Lower leg skin (tissue), 3 donors: ENCODE measurements around the gene RNF224.

Experiments
- POLR2A ChIP-seq, 2 donors: fragments of 450-650 bp; IDR thresholded peaks; one replicate each; pipeline ENCODE4 v1.6.1; 2016 to 2017; ENCODE audit warnings: antibody characterized with exemption in 2 of 2, mild to moderate bottlenecking in 1 of 2, moderate library complexity in 1 of 2
- TF ChIP-seq, protein P1 (sequence below), 3 donors: fragments of 450-650 bp; IDR thresholded peaks; one replicate each; pipeline ENCODE4 v1.5.1; 2016; ENCODE audit warnings: antibody characterized with exemption in 3 of 3, mild to moderate bottlenecking in 3 of 3, moderate library complexity in 2 of 3

DNA sequence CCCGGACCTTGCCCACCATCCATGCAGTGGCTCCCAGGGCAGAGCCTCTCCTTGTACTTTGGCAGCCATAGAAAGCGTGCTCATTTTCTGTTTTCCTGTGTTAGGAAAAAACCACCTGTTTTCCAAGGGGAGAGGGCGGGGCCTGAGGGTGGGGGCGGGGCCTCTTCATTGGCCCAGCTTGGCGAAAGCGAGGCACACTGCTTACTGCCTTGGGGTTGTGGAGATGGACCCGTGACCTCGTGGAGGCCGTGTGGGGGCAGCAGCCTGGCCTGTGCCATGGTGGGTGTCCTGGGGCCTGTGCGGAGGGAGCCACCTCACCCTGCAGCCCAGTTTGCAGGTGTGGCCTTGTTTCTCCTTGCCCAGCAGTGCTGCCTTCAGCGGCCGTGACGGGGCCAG is 45.8 kb downstream of the RNF224 start:
- TF ChIP-seq, protein P1, sequence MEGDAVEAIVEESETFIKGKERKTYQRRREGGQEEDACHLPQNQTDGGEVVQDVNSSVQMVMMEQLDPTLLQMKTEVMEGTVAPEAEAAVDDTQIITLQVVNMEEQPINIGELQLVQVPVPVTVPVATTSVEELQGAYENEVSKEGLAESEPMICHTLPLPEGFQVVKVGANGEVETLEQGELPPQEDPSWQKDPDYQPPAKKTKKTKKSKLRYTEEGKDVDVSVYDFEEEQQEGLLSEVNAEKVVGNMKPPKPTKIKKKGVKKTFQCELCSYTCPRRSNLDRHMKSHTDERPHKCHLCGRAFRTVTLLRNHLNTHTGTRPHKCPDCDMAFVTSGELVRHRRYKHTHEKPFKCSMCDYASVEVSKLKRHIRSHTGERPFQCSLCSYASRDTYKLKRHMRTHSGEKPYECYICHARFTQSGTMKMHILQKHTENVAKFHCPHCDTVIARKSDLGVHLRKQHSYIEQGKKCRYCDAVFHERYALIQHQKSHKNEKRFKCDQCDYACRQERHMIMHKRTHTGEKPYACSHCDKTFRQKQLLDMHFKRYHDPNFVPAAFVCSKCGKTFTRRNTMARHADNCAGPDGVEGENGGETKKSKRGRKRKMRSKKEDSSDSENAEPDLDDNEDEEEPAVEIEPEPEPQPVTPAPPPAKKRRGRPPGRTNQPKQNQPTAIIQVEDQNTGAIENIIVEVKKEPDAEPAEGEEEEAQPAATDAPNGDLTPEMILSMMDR (IDR thresholded peaks at IDR 0.05) = no peak
- no peak for TF ChIP-seq POLR2A (IDR thresholded peaks at IDR 0.05)
